Activated naive CD8-positive, alpha-beta T cell treated with anti-CD3 and anti-CD28 coated beads for 36 hours (primary cell): ENCODE results near the gene KIF18A. TPM values are rescaled to one million over a fixed set of nuclear protein-coding genes. Genes with fewer than 3 reads are reported as not detected.
"Not testable (repeated sequence)": the region's sequence is repeated elsewhere in the genome, so short reads cannot be mapped to it uniquely, and the experiment has no call there.

Source experiments
- DNase-seq: peaks from one replicate; pipeline ENCODE4 v3.0.0; 2021
- H3K27ac Mint-ChIP-seq: one replicate; pipeline ENCODE4 v1.8.0; 2022; ENCODE audit warnings: mild to moderate bottlenecking, moderate library complexity, mixed read lengths
- H3K27me3 Mint-ChIP-seq: one replicate; pipeline ENCODE4 v1.8.0; 2022; ENCODE audit warnings: mild to moderate bottlenecking, mixed read lengths
- H3K36me3 Mint-ChIP-seq: one replicate; pipeline ENCODE4 v1.8.0; 2021; ENCODE audit warnings: mild to moderate bottlenecking, mixed read lengths
- H3K4me1 Mint-ChIP-seq: one replicate; pipeline ENCODE4 v1.8.0; 2021; ENCODE audit warnings: mixed read lengths
- H3K4me3 Mint-ChIP-seq: one replicate; pipeline ENCODE4 v1.8.0; 2022; ENCODE audit warnings: mild to moderate bottlenecking, moderate library complexity, mixed read lengths
- H3K9me3 Mint-ChIP-seq: one replicate; pipeline ENCODE4 v1.8.0; 2022; ENCODE audit warnings: mixed read lengths
- total RNA-seq, 2 experiments: library from RNA; stranded (reverse); gene quantifications; one replicate each; pipeline ENCODE4 v1.2.3, GENCODE V29; 2021

The KIF18A gene
- total RNA-seq, 2 experiments from 2014 or later = 19.8 to 21.8 TPM

DNA sequence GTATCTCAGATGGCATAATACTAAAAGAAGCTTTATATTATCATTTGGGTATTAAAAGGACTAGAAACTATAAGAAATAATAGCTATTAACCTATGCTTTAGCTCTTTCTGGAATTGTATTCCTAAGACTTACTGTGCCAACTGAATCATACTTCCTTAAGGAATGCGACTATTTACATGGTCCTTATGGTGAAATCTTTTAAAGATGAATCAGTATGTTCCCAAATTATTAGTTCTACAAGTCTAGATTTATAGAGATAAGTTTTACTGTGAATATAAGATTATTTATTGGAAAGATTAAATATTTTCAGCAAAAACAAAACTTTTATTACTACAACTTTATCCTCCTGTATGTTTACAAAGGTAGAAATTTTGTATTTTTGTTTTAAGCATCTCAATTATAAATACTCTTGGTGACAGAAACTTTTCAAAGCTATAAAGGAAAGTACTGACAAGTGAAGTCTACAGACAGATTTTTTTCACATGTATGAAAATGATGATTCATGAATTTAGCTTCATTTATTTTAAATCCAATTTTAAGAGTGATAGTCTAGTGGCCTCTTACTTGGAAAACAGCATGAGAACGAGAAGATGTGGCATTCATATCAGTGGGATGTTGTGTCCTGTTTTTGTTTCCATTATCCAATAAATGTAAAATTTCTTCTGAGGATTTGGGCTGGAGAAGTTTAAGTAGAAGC, 17.8 kb downstream of the KIF18A start:
- H3K9me3 Mint-ChIP-seq = no peaks in the 10 kb centered on the region
- no peak overlapping the region for H3K4me3 Mint-ChIP-seq

GRCh38 chr11:28089378-28089777, 18.6 kb downstream of the KIF18A start:
- no peak overlapping the region for H3K27ac Mint-ChIP-seq
- H3K4me3 Mint-ChIP-seq = no peak overlapping the region
- no peak for DNase-seq
- no peaks in the 10 kb centered on the region for H3K9me3 Mint-ChIP-seq
- peaks cover 21% of the 10 kb centered on the region for H3K36me3 Mint-ChIP-seq
- H3K4me1 Mint-ChIP-seq = no peaks in the 10 kb centered on the region
- H3K27me3 Mint-ChIP-seq = no peaks in the 10 kb centered on the region

More for the DNA sequence above, 17.8 kb downstream of the KIF18A start:
- no peak for DNase-seq
- Mint-ChIP-seq H3K27me3 (no peaks in the 10 kb centered on the region), H3K4me1 (no peaks in the 10 kb centered on the region), H3K36me3 (peaks cover 21% of the 10 kb centered on the region), H3K27ac (no peak overlapping the region)

- DNase-seq, H3K27me3 Mint-ChIP-seq, H3K9me3 Mint-ChIP-seq, H3K4me3 Mint-ChIP-seq, H3K27ac Mint-ChIP-seq, H3K4me1 Mint-ChIP-seq: not testable (repeated sequence)
- H3K36me3 Mint-ChIP-seq = peaks cover 17% of the 10 kb centered on the region
These were observed 20.3 kb downstream of the KIF18A start for GRCh38 chr11:28087693-28088092.

DNA sequence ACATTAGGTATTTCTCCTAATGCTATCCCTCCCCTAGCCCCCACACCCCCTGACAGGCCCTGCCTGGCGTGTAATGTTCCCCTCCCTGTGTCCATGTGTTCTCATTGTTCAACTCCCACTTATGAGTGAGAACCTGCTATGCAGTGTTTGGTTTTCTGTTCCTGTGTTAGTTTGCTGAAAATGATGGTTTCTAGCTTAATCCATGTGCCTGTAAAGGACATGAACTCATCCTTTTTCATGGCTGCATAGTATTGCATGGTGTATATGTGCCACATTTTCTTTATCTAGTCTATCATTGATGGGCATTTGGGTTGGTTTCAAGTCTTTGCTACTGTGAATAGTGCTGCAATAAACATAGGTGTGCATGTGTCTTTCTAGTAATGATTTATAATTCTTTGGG, 20.8 kb downstream of the KIF18A start:
- H3K27me3 Mint-ChIP-seq, H3K4me1 Mint-ChIP-seq, H3K4me3 Mint-ChIP-seq: not testable (repeated sequence)

DNA sequence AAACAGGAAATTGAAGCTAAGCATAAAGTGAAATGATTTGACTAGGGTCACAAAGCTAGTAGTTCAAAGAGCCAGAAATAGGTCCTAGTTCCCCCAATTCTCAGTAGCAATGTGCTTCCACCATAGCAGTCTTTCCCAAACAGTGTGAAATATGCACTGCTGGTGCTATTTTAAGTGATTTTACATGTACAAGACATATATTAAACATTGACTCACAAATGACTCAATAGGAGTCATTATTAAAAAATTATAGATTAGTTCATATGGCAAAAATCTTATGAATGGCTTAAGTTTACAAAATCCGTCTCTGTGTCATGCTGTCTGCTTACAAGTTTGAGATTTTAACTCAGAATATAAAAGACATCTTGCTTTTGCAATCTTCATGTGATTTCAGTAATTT, 21.4 kb downstream of the KIF18A start:
- no peak for DNase-seq
- Mint-ChIP-seq H3K27ac (no peak overlapping the region), H3K9me3 (no peaks in the 10 kb centered on the region), H3K4me3 (no peak overlapping the region), H3K36me3 (peaks cover 23% of the 10 kb centered on the region), H3K27me3 (no peaks in the 10 kb centered on the region), H3K4me1 (no peaks in the 10 kb centered on the region)

More for the DNA sequence above, 20.8 kb downstream of the KIF18A start:
- not testable (repeated sequence) for H3K9me3 Mint-ChIP-seq, DNase-seq, H3K27ac Mint-ChIP-seq
- peaks cover 19% of the 10 kb centered on the region for H3K36me3 Mint-ChIP-seq

- no peak for DNase-seq
- Mint-ChIP-seq H3K4me1 (no peaks in the 10 kb centered on the region), H3K36me3 (peaks cover 28% of the 10 kb centered on the region), H3K9me3 (no peaks in the 10 kb centered on the region), H3K4me3 (no peak overlapping the region), H3K27me3 (no peaks in the 10 kb centered on the region), H3K27ac (no peak overlapping the region)
These were observed 24.8 kb downstream of the KIF18A start for GRCh38 chr11:28083118-28083517.

DNA sequence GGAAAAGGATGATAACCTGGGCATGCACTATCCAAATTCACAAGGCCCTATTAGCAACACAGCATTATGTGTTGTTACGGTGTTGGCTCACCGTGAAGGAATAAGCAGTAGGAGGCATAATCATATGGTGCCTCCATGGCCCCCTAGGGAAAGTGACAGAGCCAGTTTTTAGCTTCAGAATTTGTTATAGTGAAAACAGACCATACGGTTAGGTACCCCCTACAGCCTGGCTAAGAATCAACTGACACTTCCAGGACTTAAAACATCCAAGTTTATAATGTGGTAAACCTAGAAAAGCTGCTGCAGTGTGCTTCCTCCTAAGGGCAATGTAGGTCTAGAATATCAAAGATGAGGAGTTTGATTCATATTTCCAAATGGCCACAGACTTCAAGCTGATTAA, 30.4 kb downstream of the KIF18A start:
- Mint-ChIP-seq H3K4me1 (no peaks in the 10 kb centered on the region), H3K9me3 (no peaks in the 10 kb centered on the region), H3K27me3 (no peaks in the 10 kb centered on the region), H3K4me3 (no peak overlapping the region), H3K36me3 (peaks cover 28% of the 10 kb centered on the region), H3K27ac (no peak overlapping the region)
- DNase-seq = no peak

GRCh38 chr11:28072321-28072720, 35.6 kb downstream of the KIF18A start:
- Mint-ChIP-seq H3K4me3 (no peak overlapping the region), H3K27ac (no peak overlapping the region), H3K36me3 (peaks cover 25% of the 10 kb centered on the region), H3K9me3 (no peaks in the 10 kb centered on the region), H3K4me1 (no peaks in the 10 kb centered on the region), H3K27me3 (no peaks in the 10 kb centered on the region)
- DNase-seq = no peak

DNA sequence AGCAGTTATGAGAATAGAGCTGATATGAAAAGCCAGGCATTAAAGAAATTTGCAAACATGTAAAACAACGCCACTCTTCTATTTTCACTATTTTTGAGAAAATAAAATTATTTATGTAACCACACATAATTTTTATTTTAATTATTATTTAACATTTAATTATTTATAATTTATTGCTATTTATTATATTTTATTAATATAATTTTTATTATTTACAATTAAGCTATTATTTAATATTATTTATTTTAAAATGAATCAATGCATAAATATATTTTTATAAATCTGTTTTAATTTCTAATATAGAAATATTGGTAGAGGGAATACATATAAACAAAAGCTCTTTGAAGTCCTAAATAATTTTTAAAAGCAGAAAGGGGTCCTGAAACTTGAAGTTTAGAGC, 36.7 kb downstream of the KIF18A start:
- H3K4me1 Mint-ChIP-seq = no peaks in the 10 kb centered on the region
- H3K4me3 Mint-ChIP-seq = no peak overlapping the region
- no peak for DNase-seq
- H3K27me3 Mint-ChIP-seq = no peaks in the 10 kb centered on the region
- peaks cover 20% of the 10 kb centered on the region for H3K36me3 Mint-ChIP-seq
- no peaks in the 10 kb centered on the region for H3K9me3 Mint-ChIP-seq
- no peak overlapping the region for H3K27ac Mint-ChIP-seq

- no peaks in the 10 kb centered on the region for H3K27me3 Mint-ChIP-seq
- DNase-seq = no peak
- H3K4me3 Mint-ChIP-seq = no peak overlapping the region
- no peaks in the 10 kb centered on the region for H3K4me1 Mint-ChIP-seq
- no peak overlapping the region for H3K27ac Mint-ChIP-seq
- peaks cover 19% of the 10 kb centered on the region for H3K36me3 Mint-ChIP-seq
- no peaks in the 10 kb centered on the region for H3K9me3 Mint-ChIP-seq
These were observed 49.6 kb downstream of the KIF18A start for GRCh38 chr11:28058333-28058732.

- Mint-ChIP-seq H3K4me1 (peaks cover 2% of the 10 kb centered on the region), H3K27ac (no peak overlapping the region), H3K36me3 (peaks cover 19% of the 10 kb centered on the region), H3K4me3 (no peak overlapping the region), H3K9me3 (no peaks in the 10 kb centered on the region), H3K27me3 (no peaks in the 10 kb centered on the region)
- DNase-seq = no peak
These were observed 53.1 kb downstream of the KIF18A start for GRCh38 chr11:28054821-28055220.

DNA sequence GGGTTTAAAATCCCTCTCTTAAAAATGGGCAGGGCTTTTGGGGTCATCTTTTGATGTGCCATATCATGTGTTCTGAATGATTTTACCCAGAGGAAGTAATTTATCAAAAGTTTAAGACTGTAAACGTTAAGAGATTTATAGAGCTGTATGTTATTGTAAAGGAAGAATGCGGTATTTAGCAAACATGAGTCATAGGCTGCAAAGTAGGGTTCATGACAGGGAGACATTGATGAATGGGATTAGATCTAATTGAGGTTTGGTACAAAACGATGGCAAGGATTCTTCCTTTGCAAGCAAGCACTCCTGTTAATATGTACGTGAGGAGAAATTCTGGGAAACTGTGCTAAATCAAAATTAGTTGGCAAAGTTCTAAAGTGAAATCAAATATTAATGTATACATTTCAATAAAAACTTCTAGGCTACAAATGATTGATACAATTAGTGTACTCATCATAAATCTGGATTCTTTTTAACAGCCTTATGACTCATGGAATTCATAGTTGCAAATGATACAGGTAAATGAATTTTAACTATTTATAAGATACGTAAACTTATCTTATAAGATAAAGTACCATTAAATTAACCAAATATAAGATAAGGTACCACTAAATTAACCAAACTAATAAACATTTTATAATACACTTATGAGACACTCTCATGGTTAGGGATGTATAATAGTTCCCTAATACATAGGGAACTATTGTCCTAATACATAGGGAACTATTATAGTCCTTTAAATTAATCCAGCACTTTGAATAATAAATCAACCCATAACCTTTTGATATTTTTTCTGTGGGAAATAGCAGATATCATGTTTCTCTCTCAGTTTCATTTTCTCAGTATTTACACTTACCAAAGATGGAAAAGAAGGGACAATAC, 58.4 kb downstream of the KIF18A start:
- Mint-ChIP-seq H3K36me3 (peaks cover 8% of the 10 kb centered on the region), H3K27me3 (no peaks in the 10 kb centered on the region), H3K4me1 (peaks cover 2% of the 10 kb centered on the region), H3K4me3 (no peak overlapping the region), H3K9me3 (no peaks in the 10 kb centered on the region), H3K27ac (no peak overlapping the region)
- no peak for DNase-seq

- no peak for DNase-seq
- Mint-ChIP-seq H3K9me3 (no peaks in the 10 kb centered on the region), H3K27me3 (no peaks in the 10 kb centered on the region), H3K36me3 (peaks cover 7% of the 10 kb centered on the region), H3K4me1 (peaks cover 2% of the 10 kb centered on the region), H3K27ac (no peak overlapping the region), H3K4me3 (no peak overlapping the region)
These were observed 59.1 kb downstream of the KIF18A start for GRCh38 chr11:28048812-28049211.

DNA sequence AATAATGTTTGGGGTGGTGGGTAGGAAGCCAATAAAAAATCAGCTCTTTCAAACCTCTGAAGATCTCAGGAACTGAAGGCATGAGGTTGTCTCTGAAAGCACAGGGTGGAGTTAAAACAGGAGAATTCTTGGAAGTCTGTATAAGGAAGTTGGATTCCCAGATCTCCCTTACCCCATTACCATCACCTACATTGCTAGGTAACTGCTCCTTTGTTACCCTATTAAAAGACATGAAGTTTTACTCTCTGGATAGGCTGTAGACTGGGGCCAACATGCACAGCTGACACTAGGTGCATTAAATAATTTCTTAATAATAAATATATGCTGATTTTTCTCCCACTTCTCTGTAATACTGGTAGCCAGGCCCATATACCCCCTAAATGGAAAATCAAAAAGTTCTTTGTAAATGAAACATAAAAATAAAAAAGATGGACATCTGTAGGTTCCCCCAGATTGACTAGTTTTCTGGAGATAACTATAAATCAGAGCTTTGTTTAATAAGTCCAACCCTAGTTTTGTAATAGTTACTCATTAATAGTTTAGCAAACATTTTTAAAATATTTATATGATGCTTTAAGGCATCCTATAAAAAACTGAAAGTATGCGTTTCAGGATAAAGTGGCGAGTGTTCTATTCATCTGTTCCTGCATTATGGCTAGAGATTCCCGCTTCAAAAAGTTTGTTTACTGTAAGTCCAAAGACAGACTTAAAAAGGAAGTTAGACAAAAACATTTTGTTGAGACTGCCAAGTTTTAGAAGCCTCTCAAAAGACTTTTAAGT, 63.8 kb downstream of the KIF18A start:
- peaks cover 3% of the 10 kb centered on the region for H3K36me3 Mint-ChIP-seq
- no peaks in the 10 kb centered on the region for H3K4me1 Mint-ChIP-seq
- no peaks in the 10 kb centered on the region for H3K27me3 Mint-ChIP-seq
- H3K4me3 Mint-ChIP-seq = no peak overlapping the region
- no peaks in the 10 kb centered on the region for H3K9me3 Mint-ChIP-seq
- no peak for DNase-seq
- H3K27ac Mint-ChIP-seq = no peak overlapping the region

- Mint-ChIP-seq H3K4me3 (no peak overlapping the region), H3K27me3 (no peaks in the 10 kb centered on the region), H3K27ac (no peak overlapping the region), H3K36me3 (peaks cover 3% of the 10 kb centered on the region), H3K9me3 (no peaks in the 10 kb centered on the region), H3K4me1 (peaks cover 3% of the 10 kb centered on the region)
- no peak for DNase-seq
These were observed 67.6 kb downstream of the KIF18A start for GRCh38 chr11:28040384-28040783.
